ENCODE data around the gene ABCD1.

DNA sequence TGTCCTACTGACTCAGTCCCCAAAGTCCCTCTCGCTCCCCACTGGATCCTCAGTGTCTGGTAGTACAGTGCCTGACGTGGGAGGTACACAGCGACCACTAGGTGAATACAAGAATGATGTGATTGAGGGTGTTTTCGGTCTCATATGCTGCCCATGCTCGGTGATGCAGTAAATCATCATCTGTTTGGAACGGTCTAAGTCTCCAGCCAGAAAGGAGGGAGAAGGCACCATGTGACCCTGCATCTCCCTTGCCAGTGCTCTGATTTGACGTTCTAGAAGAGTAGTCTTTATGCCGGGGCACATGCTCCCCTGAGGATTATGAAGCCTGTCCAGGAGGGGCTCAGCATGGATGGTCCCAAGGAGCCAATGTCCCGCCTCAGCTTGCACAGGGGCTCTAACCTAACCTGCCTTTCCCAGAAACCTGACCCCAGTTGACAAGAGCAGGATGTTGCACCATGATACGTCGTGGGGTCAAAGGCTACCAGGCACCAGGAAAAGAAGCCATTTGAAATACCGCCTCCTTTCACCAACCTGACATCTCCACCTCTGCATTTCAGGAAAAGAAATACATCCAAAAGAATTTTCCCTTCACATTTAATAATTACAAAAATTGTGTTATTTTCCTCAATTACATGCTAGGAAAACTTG, 25.6 kb downstream of the ABCD1 start:
- TF ChIP-seq, protein P1, sequence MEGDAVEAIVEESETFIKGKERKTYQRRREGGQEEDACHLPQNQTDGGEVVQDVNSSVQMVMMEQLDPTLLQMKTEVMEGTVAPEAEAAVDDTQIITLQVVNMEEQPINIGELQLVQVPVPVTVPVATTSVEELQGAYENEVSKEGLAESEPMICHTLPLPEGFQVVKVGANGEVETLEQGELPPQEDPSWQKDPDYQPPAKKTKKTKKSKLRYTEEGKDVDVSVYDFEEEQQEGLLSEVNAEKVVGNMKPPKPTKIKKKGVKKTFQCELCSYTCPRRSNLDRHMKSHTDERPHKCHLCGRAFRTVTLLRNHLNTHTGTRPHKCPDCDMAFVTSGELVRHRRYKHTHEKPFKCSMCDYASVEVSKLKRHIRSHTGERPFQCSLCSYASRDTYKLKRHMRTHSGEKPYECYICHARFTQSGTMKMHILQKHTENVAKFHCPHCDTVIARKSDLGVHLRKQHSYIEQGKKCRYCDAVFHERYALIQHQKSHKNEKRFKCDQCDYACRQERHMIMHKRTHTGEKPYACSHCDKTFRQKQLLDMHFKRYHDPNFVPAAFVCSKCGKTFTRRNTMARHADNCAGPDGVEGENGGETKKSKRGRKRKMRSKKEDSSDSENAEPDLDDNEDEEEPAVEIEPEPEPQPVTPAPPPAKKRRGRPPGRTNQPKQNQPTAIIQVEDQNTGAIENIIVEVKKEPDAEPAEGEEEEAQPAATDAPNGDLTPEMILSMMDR (conservative IDR thresholded peaks at IDR 0.05) = no peak
- TF ChIP-seq ZFX (IDR thresholded peaks at IDR 0.05) = no peak
